ENCODE results near the gene SEMA5B. TPM values are rescaled to one million over a fixed set of nuclear protein-coding genes. Genes with fewer than 3 reads are reported as not detected.
A peak's percentile ranks its signal among the peaks of the same experiment; 100 is the strongest.

Gene SEMA5B
- total RNA-seq, 1 donor from 2014 or later, result not detected

GRCh38 chr3:123066896-123067688 is 39.5 kb upstream of the SEMA5B start, which contains the start of gene PDIA5:
Gene PDIA5 (plus strand): TSS chr3:123067025. CDS start chr3:123067165, 140 bp downstream.
- H3K4me3 ChIP-seq (ENCODE audit: low read depth, low read length), result peak within 1 kb of the TSS; percentile 97
- no peak for TF ChIP-seq CTCF (conservative IDR thresholded peaks at IDR 0.05; ENCODE audit: low read depth, low read length)
- DNase-seq (ENCODE audit: low read depth), result no peak

GRCh38 chr3:123066599-123066895 is 39.0 kb upstream of the SEMA5B start:
- DNase-seq (ENCODE audit: low read depth), result no peak
- peak overlapping the region; percentile 97 for H3K4me3 ChIP-seq (ENCODE audit: low read depth, low read length)
- TF ChIP-seq CTCF (conservative IDR thresholded peaks at IDR 0.05; ENCODE audit: low read depth, low read length), result no peak

GRCh38 chr3:123064914-123065313 is 37.4 kb upstream of the SEMA5B start:
- no peak overlapping the region for H3K4me3 ChIP-seq (ENCODE audit: low read depth, low read length)
- no peak for DNase-seq (ENCODE audit: low read depth)
- no peak for TF ChIP-seq CTCF (conservative IDR thresholded peaks at IDR 0.05; ENCODE audit: low read depth, low read length)

GRCh38 chr3:123064506-123064905 is 36.9 kb upstream of the SEMA5B start:
- TF ChIP-seq CTCF (conservative IDR thresholded peaks at IDR 0.05; ENCODE audit: low read depth, low read length), result no peak
- DNase-seq (ENCODE audit: low read depth), result no peak
- no peak overlapping the region for H3K4me3 ChIP-seq (ENCODE audit: low read depth, low read length)

GRCh38 chr3:123063034-123063433 is 35.5 kb upstream of the SEMA5B start:
- no peak overlapping the region for H3K4me3 ChIP-seq (ENCODE audit: low read depth, low read length)
- no peak for TF ChIP-seq CTCF (conservative IDR thresholded peaks at IDR 0.05; ENCODE audit: low read depth, low read length)
- DNase-seq (ENCODE audit: low read depth), result no peak

GRCh38 chr3:123061856-123062255 is 34.3 kb upstream of the SEMA5B start:
- no peak for TF ChIP-seq CTCF (conservative IDR thresholded peaks at IDR 0.05; ENCODE audit: low read depth, low read length)

GRCh38 chr3:123060054-123060453 is 32.5 kb upstream of the SEMA5B start:
- H3K4me3 ChIP-seq (ENCODE audit: low read depth, low read length), result no peak overlapping the region
- TF ChIP-seq CTCF (conservative IDR thresholded peaks at IDR 0.05; ENCODE audit: low read depth, low read length), result no peak
- no peak for DNase-seq (ENCODE audit: low read depth)

More at GRCh38 chr3:123061856-123062255, 34.3 kb upstream of the SEMA5B start:
- no peak overlapping the region for H3K4me3 ChIP-seq (ENCODE audit: low read depth, low read length)
- no peak for DNase-seq (ENCODE audit: low read depth)

All from epithelial cell of proximal tubule (primary cell).